H9 (cell line): ENCODE measurements around the gene ZNF678. TPM values are rescaled to one million over a fixed set of nuclear protein-coding genes. Genes with fewer than 3 reads are reported as not detected.

Experiments used
- DNase-seq: peaks from one replicate; pipeline ENCODE4 v3.0.0-alpha.2; 2017
- H2AFZ ChIP-seq: one replicate; pipeline ENCODE4 v1.6.1; 2013; ENCODE audit warnings: mild to moderate bottlenecking, low read length, control low read depth, moderate library complexity
- H2AK5ac ChIP-seq: 2 replicates; pipeline ENCODE4 v1.6.1; 2013; ENCODE audit warnings: low read length, control low read depth, mixed read lengths; ENCODE audit not compliant: insufficient read length
- H2BK120ac ChIP-seq: one replicate; pipeline ENCODE4 v1.6.1; 2013; ENCODE audit warnings: low read depth, mild to moderate bottlenecking, low read length, control low read depth, inconsistent platforms; ENCODE audit not compliant: poor library complexity, severe bottlenecking
- H2BK12ac ChIP-seq: 2 replicates; pipeline ENCODE4 v1.6.1; 2013; ENCODE audit warnings: low read length, control low read depth, mixed read lengths, low read depth; ENCODE audit not compliant: insufficient read length
- H2BK15ac ChIP-seq: 2 replicates; pipeline ENCODE4 v1.6.1; 2013; ENCODE audit warnings: low read depth, low read length, control low read depth
- H2BK20ac ChIP-seq: one replicate; pipeline ENCODE4 v1.6.1; 2013; ENCODE audit warnings: low read depth, mild to moderate bottlenecking, low read length, control low read depth, inconsistent platforms; ENCODE audit not compliant: poor library complexity, severe bottlenecking
- H2BK5ac ChIP-seq: 2 replicates; pipeline ENCODE4 v1.6.1; 2013; ENCODE audit warnings: low read length, control low read depth, mixed read lengths; ENCODE audit not compliant: insufficient read length
- H3K14ac ChIP-seq: 2 replicates; pipeline ENCODE4 v1.6.1; 2013; ENCODE audit warnings: low read length, control low read depth; ENCODE audit not compliant: insufficient read depth
- H3K18ac ChIP-seq: 2 replicates; pipeline ENCODE4 v1.6.1; 2013; ENCODE audit warnings: low read depth, mild to moderate bottlenecking, mixed read lengths, low read length, control low read depth; ENCODE audit not compliant: insufficient read length
- H3K23ac ChIP-seq: 2 replicates; pipeline ENCODE4 v1.6.1; 2013; ENCODE audit warnings: low read length, control low read depth, mixed read lengths, low read depth; ENCODE audit not compliant: insufficient read length
- H3K23me2 ChIP-seq: 2 replicates; pipeline ENCODE4 v1.6.1; 2013; ENCODE audit warnings: low read depth, mild to moderate bottlenecking, mixed read lengths, low read length, control low read depth; ENCODE audit not compliant: insufficient read length, poor library complexity, severe bottlenecking
- H3K27ac ChIP-seq: 2 replicates; pipeline ENCODE4 v1.5.1; 2013; ENCODE audit warnings: low read length, control low read depth, mixed read lengths, low read depth; ENCODE audit not compliant: insufficient read length
- H3K27me3 ChIP-seq: 2 replicates; pipeline ENCODE4 v1.6.1; 2013; ENCODE audit warnings: low read length, control low read depth, inconsistent platforms; ENCODE audit not compliant: insufficient read depth
- H3K4ac ChIP-seq: 2 replicates; pipeline ENCODE4 v1.6.1; 2013; ENCODE audit warnings: low read depth, mild to moderate bottlenecking, control low read depth, inconsistent platforms, low read length, moderate library complexity
- H3K4me1 ChIP-seq: 2 replicates; pipeline ENCODE4 v1.6.1; 2013; ENCODE audit warnings: low read length, control low read depth, inconsistent platforms; ENCODE audit not compliant: insufficient read depth
- H3K4me2 ChIP-seq: 2 replicates; pipeline ENCODE4 v1.6.1; 2013; ENCODE audit warnings: low read length, control low read depth, mixed read lengths; ENCODE audit not compliant: insufficient read length, insufficient read depth
- H3K56ac ChIP-seq: 2 replicates; pipeline ENCODE4 v1.6.1; 2013; ENCODE audit warnings: low read depth, mild to moderate bottlenecking, mixed read lengths, low read length, control low read depth; ENCODE audit not compliant: insufficient read length
- H3K79me1 ChIP-seq: 2 replicates; pipeline ENCODE4 v1.6.1; 2013; ENCODE audit warnings: low read depth, mild to moderate bottlenecking, moderate library complexity, low read length, control low read depth, inconsistent platforms; ENCODE audit not compliant: insufficient read depth, poor library complexity, severe bottlenecking
- H3K79me2 ChIP-seq: 2 replicates; pipeline ENCODE4 v1.6.1; 2013; ENCODE audit warnings: low read length, control low read depth, inconsistent platforms; ENCODE audit not compliant: insufficient read depth
- H3K9ac ChIP-seq: 2 replicates; pipeline ENCODE4 v1.6.1; 2013; ENCODE audit warnings: low read length, control low read depth, mixed read lengths; ENCODE audit not compliant: insufficient read length; ENCODE audit errors: extremely low read depth
- H3K9me3 ChIP-seq: one replicate; pipeline ENCODE4 v1.6.1; 2013; ENCODE audit warnings: low read depth, low read length, inconsistent platforms; ENCODE audit not compliant: control insufficient read depth
- H3T11ph ChIP-seq: one replicate; pipeline ENCODE4 v1.6.1; 2013; ENCODE audit warnings: mild to moderate bottlenecking, low read length, control low read depth, inconsistent platforms
- H4K20me1 ChIP-seq: one replicate; pipeline ENCODE4 v1.6.1; 2013; ENCODE audit not compliant: control insufficient read depth, insufficient read length, insufficient read depth
- H4K5ac ChIP-seq: 2 replicates; pipeline ENCODE4 v1.6.1; 2013; ENCODE audit warnings: low read depth, mild to moderate bottlenecking, mixed read lengths, low read length, control low read depth; ENCODE audit not compliant: insufficient read length
- H4K8ac ChIP-seq: replicated peaks from 2 replicates; pipeline ENCODE4 v1.6.1; 2013; ENCODE audit warnings: low read length, control low read depth, mixed read lengths, low read depth; ENCODE audit not compliant: insufficient read length
- H4K91ac ChIP-seq: 2 replicates; pipeline ENCODE4 v1.6.1; 2013; ENCODE audit warnings: low read depth, mild to moderate bottlenecking, moderate library complexity, mixed read lengths, low read length, control low read depth; ENCODE audit not compliant: insufficient read length
- H3K27ac Mint-ChIP-seq, 3 experiments: 2 replicates in 2 of 3; 3 replicates in 1 of 3; pipeline ENCODE4 v1.8.0; 2020 to 2021; ENCODE audit warnings: mixed read lengths in 3 of 3, mild to moderate bottlenecking in 1 of 3, moderate library complexity in 1 of 3
- H3K27me3 Mint-ChIP-seq: 2 replicates; pipeline ENCODE4 v1.8.0; 2021; ENCODE audit warnings: low read depth, mild to moderate bottlenecking, moderate library complexity, mixed read lengths
- H3K36me3 Mint-ChIP-seq, 3 experiments: 2 replicates in 2 of 3; 3 replicates in 1 of 3; pipeline ENCODE4 v1.8.0; 2020 to 2021; ENCODE audit warnings: low read depth in 3 of 3, mixed read lengths in 3 of 3; ENCODE audit not compliant: insufficient read depth in 1 of 3
- H3K4me1 Mint-ChIP-seq, 2 experiments: 2 replicates each; pipeline ENCODE4 v1.8.0; 2020; ENCODE audit warnings: mixed read lengths in 2 of 2
- H3K4me3 Mint-ChIP-seq, 2 experiments: 2 replicates in 1 of 2; 3 replicates in 1 of 2; pipeline ENCODE4 v1.8.0; 2020 to 2021; ENCODE audit warnings: mild to moderate bottlenecking in 2 of 2, mixed read lengths in 2 of 2, moderate library complexity in 1 of 2
- H3K9me3 Mint-ChIP-seq, 2 experiments: 2 replicates in 1 of 2; 3 replicates in 1 of 2; pipeline ENCODE4 v1.8.0; 2020; ENCODE audit warnings: mild to moderate bottlenecking in 2 of 2, mixed read lengths in 2 of 2, moderate library complexity in 1 of 2
- WGBS: extraction: QIAGEN DNeasy Blood & Tissue Kit; methylation state at CpG from one replicate; pipeline ENCODE4 v1.1.7; 2013; ENCODE audit warnings: missing lambda C conversion rate, low lambda C conversion rate, mixed read lengths; ENCODE audit not compliant: insufficient read length; ENCODE audit errors: extremely low coverage; 5-methylcytosine and 5-hydroxymethylcytosine counted together
- total RNA-seq: library from RNA; stranded (reverse); gene quantifications from 2 replicates; pipeline ENCODE4 v1.2.1, GENCODE V29; 2021
- TF ChIP-seq, protein P1 (sequence below): fragments of 200-600 bp; sonication (generic); conservative IDR thresholded peaks from 3 replicates; pipeline ENCODE4 v1.8.0; 2021; ENCODE audit warnings: antibody characterized with exemption, mild to moderate bottlenecking

The ZNF678 gene
- total RNA-seq, 1 experiment from 2014 or later: 25.3 TPM

DNA sequence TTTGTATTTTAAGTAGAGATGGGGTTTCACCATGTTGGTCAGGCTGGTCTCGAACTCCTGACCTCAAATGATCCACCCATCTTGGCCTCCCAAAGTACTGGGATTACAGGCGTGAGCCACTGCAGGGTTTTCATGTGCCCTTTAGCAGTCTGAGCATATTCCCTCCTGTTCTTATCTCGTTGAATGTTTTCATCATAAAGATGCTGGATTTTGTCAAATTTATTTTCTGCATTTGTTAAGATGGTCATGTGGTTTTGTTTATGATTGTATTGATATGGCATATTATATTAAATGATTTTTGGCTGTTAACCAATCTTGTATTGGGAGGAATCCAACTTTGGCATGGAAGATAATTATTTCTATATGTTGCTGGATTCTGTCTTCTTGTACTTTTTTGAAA lies 163.0 kb downstream of the ZNF678 start:
- WGBS: no CpG with 5 or more reads among the region's 3 CpGs

More for the DNA sequence above, 163.0 kb downstream of the ZNF678 start:
- Histone ChIP-seq H3T11ph (no peak overlapping the region), H3K4ac (no peak overlapping the region), H3K79me2 (no peaks in the 10 kb centered on the region), H2BK15ac (no peak overlapping the region), H3K4me2 (no peak overlapping the region), H3K4me1 (peaks cover 2% of the 10 kb centered on the region; the same call in 1 of the 2 replicates), H3K23me2 (peaks cover 5% of the 10 kb centered on the region), H4K8ac (no peak overlapping the region), H2AFZ (no peak overlapping the region), H3K79me1 (no peaks in the 10 kb centered on the region), H3K14ac (no peak overlapping the region), H3K9ac (no peak overlapping the region), H4K5ac (no peak overlapping the region), H2BK12ac (no peak overlapping the region), H3K27ac (no peak overlapping the region), H2BK20ac (no peak overlapping the region), H3K18ac (no peak overlapping the region), H3K27me3 (no peaks in the 10 kb centered on the region), H2AK5ac (no peak overlapping the region), H3K9me3 (peaks cover 21% of the 10 kb centered on the region), H4K91ac (no peak overlapping the region), H3K56ac (no peak overlapping the region), H2BK120ac (no peak overlapping the region), H3K23ac (no peak overlapping the region), H2BK5ac (no peak overlapping the region), H4K20me1 (peaks cover 8% of the 10 kb centered on the region)
- no peak for DNase-seq
- Mint-ChIP-seq H3K4me3 (no peak overlapping the region), H3K9me3 (peaks cover 30 to 31% of the 10 kb centered on the region in 2 experiments), H3K36me3 (peaks cover 9 to 31% (median 25%) of the 10 kb centered on the region in 3 experiments; a peak in 6 of 7 replicates), H3K27ac (no peak overlapping the region), H3K4me1 (peaks cover 21 to 34% of the 10 kb centered on the region in 2 experiments), H3K27me3 (peaks cover 22% of the 10 kb centered on the region)
- TF ChIP-seq, protein P1, sequence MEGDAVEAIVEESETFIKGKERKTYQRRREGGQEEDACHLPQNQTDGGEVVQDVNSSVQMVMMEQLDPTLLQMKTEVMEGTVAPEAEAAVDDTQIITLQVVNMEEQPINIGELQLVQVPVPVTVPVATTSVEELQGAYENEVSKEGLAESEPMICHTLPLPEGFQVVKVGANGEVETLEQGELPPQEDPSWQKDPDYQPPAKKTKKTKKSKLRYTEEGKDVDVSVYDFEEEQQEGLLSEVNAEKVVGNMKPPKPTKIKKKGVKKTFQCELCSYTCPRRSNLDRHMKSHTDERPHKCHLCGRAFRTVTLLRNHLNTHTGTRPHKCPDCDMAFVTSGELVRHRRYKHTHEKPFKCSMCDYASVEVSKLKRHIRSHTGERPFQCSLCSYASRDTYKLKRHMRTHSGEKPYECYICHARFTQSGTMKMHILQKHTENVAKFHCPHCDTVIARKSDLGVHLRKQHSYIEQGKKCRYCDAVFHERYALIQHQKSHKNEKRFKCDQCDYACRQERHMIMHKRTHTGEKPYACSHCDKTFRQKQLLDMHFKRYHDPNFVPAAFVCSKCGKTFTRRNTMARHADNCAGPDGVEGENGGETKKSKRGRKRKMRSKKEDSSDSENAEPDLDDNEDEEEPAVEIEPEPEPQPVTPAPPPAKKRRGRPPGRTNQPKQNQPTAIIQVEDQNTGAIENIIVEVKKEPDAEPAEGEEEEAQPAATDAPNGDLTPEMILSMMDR: no peak

Other genes starting within 250 kb of the ZNF678 start
- gene CDC42BPA, start 245.1 kb upstream of the ZNF678 start, total RNA-seq: 30.1 and 30.8 TPM in 2 replicates
- 24.4 and 26.0 TPM in 2 replicates for gene JMJD4, start 171.7 kb downstream of the ZNF678 start, total RNA-seq
- gene SNAP47, start 171.9 kb downstream of the ZNF678 start, total RNA-seq: 44.1 TPM in 2 replicates